PC-9 (cell line): ENCODE measurements around the gene TMEM266.

ENCODE experiments used
- CTCF ChIP-seq: fragments of 200-600 bp; sonication (generic); conservative IDR thresholded peaks from 2 replicates; pipeline ENCODE4 v1.6.1; 2017; ENCODE audit warnings: mixed run types, antibody characterized with exemption, mild to moderate bottlenecking, moderate library complexity
- EZH2 ChIP-seq: fragments of 200-600 bp; sonication (generic); IDR thresholded peaks from 2 replicates; pipeline ENCODE4 v1.8.0; 2017; ENCODE audit warnings: antibody characterized with exemption, low read depth

- TF ChIP-seq CTCF (no peak), EZH2 (no peak)
These were observed 103.9 kb downstream of the TMEM266 start for GRCh38 chr15:76163457-76164295.
